GM12878 (cell line): ENCODE measurements around the gene FOXR1.

Experiments
- EP300 ChIP-seq, 2 experiments: fragments of 150-350 bp in 1 of 2; IDR thresholded peaks; 2 replicates each; pipeline ENCODE4 v1.6.1; 2011 to 2012; ENCODE audit warnings: low read depth in 2 of 2, low read length in 2 of 2, borderline replicate concordance in 1 of 2, improper control_type of control experiment in 1 of 2, inconsistent platforms in 1 of 2; ENCODE audit not compliant: control insufficient read depth in 1 of 2
- TF ChIP-seq, protein P1 (sequence below), 3 experiments: IDR thresholded peaks in 2 of 3; conservative IDR thresholded peaks in 1 of 3; 2 replicates each; pipeline ENCODE4 v1.5.1; 2011; ENCODE audit warnings: low read depth in 3 of 3, low read length in 3 of 3, mild to moderate bottlenecking in 3 of 3, control low read depth in 2 of 3, moderate library complexity in 2 of 3, inconsistent platforms in 1 of 3, mixed read lengths in 1 of 3; ENCODE audit not compliant: control insufficient read depth in 2 of 3, insufficient read depth in 1 of 3; ENCODE audit errors: extremely low read depth in 1 of 3

DNA sequence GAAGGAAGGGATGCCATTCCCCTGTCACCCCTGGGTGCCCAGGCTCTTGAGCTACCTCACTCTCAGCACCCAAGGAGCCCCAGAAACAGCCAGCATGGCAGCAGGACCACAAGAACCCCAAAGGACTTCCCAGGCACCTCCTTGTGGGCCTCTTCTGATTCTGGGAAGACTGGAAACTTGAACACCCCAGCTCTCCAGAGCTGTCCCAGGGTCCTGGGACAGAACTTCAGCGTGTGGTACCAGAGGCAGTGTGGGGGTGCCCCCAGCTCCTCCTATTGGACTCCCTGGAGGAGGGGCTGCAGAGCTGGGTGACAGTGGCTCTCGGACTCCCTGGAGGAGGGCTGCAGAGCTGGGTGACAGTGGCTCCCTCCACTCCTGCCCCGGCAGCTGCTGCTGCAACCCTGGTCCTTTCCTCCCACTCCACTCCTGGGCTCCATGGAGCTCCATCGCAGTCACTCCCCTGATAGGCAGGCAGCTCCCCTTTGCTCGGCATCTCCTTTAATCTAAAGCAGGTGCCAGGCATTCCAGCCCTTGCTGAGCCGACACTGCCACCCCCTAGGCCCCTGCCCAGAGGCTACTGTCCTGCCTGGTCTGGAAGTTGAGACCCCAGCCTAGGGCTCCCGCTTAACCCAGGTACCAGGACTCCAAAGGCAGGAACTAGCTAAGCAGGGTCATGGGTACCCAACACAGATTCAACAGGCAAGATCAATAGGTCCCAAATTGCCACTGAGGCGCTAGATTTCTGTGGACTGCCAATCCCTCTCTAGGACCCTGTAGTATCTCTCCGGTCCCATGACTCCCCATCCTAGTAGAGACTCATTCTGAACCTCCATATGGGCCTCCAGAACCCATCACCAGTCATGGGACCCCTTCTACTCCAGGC lies 48.6 kb upstream of the FOXR1 start:
- no peak for TF ChIP-seq EP300 (IDR thresholded peaks at IDR 0.05; ENCODE audit: borderline replicate concordance in 1 of 2, control insufficient read depth in 1 of 2, low read depth in 2 of 2, low read length in 2 of 2)
- TF ChIP-seq, protein P1, sequence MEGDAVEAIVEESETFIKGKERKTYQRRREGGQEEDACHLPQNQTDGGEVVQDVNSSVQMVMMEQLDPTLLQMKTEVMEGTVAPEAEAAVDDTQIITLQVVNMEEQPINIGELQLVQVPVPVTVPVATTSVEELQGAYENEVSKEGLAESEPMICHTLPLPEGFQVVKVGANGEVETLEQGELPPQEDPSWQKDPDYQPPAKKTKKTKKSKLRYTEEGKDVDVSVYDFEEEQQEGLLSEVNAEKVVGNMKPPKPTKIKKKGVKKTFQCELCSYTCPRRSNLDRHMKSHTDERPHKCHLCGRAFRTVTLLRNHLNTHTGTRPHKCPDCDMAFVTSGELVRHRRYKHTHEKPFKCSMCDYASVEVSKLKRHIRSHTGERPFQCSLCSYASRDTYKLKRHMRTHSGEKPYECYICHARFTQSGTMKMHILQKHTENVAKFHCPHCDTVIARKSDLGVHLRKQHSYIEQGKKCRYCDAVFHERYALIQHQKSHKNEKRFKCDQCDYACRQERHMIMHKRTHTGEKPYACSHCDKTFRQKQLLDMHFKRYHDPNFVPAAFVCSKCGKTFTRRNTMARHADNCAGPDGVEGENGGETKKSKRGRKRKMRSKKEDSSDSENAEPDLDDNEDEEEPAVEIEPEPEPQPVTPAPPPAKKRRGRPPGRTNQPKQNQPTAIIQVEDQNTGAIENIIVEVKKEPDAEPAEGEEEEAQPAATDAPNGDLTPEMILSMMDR (IDR thresholded peaks at IDR 0.05 in 2 of 3, conservative IDR thresholded peaks at IDR 0.05 in 1 of 3; ENCODE audit: control insufficient read depth in 2 of 3, extremely low read depth in 1 of 3, insufficient read depth in 1 of 3, low read depth in 3 of 3, low read length in 3 of 3) = no peak
